Large intestine (tissue), 3 donors: ENCODE data around the gene UBE2K. TPM values are rescaled to one million over a fixed set of nuclear protein-coding genes. Genes with fewer than 3 reads are reported as not detected.
"Not testable (repeated sequence)": the region's sequence is repeated elsewhere in the genome, so short reads cannot be mapped to it uniquely, and the experiment has no call there.

ENCODE experiments used
- DNase-seq, 2 donors: peaks; one replicate each; pipeline versions ENCODE4 v3.0.0 to v3.0.0-alpha.2; 2013
- H3K27ac ChIP-seq: one replicate; pipeline ENCODE4 v1.5.1; 2013; ENCODE audit warnings: low read length
- H3K27me3 ChIP-seq: 2 replicates; pipeline ENCODE4 v1.6.1; 2013; ENCODE audit warnings: low read length; ENCODE audit not compliant: control insufficient read depth, insufficient read depth
- H3K36me3 ChIP-seq: 2 replicates; pipeline ENCODE4 v1.6.1; 2013; ENCODE audit warnings: low read length; ENCODE audit not compliant: control insufficient read depth, insufficient read depth
- H3K4me1 ChIP-seq: one replicate; pipeline ENCODE4 v1.6.1; 2013; ENCODE audit warnings: low read length; ENCODE audit not compliant: control insufficient read depth, insufficient read depth
- H3K4me3 ChIP-seq: one replicate; pipeline ENCODE4 v1.5.1; 2013; ENCODE audit warnings: low read length
- H3K9me3 ChIP-seq: one replicate; pipeline ENCODE4 v1.6.1; 2013; ENCODE audit warnings: mild to moderate bottlenecking, low read depth, low read length, moderate library complexity; ENCODE audit not compliant: control insufficient read depth
- WGBS: methylation state at CpG from one replicate; pipeline ENCODE4 v1.1.5; 2013; ENCODE audit warnings: low lambda C conversion rate; ENCODE audit not compliant: insufficient coverage; 5-methylcytosine and 5-hydroxymethylcytosine counted together
- polyA plus RNA-seq: library from polyadenylated mRNA; unstranded; fragments of 120-200 nt; gene quantifications from one replicate; pipeline ENCODE4 v1.2.1, GENCODE V29; 2013

Gene UBE2K
- polyA plus RNA-seq, 1 donor: 55.5 TPM

DNA sequence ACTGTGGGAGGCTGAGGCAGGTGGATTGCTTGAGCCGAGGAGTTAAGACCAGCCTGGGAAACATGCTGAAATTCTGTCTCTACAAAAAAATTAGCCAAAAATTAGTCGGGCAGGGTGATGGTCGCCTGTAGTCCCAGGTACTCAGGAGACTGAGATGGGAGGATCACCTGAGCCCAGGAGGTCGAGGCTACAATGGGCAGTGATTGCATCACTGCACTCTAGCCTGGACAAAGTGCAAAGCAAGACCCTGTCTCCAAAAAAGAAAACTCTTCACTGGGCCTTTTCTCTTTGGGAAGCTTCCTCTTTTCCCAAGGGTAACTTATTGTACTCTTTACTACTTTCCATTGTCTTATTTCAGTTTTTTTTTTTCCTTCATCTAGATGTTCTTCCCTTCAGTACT lies 88.9 kb downstream of the UBE2K start:
- no peak for DNase-seq
- no peaks in the 10 kb centered on the region for H3K27me3 ChIP-seq
- no peak overlapping the region for H3K27ac ChIP-seq
- no peak overlapping the region for H3K4me3 ChIP-seq
- WGBS: no CpG with 5 or more reads among the region's 4 CpGs
- H3K9me3 ChIP-seq: no peaks in the 10 kb centered on the region
- no peaks in the 10 kb centered on the region for H3K4me1 ChIP-seq
- H3K36me3 ChIP-seq: no peaks in the 10 kb centered on the region

DNA sequence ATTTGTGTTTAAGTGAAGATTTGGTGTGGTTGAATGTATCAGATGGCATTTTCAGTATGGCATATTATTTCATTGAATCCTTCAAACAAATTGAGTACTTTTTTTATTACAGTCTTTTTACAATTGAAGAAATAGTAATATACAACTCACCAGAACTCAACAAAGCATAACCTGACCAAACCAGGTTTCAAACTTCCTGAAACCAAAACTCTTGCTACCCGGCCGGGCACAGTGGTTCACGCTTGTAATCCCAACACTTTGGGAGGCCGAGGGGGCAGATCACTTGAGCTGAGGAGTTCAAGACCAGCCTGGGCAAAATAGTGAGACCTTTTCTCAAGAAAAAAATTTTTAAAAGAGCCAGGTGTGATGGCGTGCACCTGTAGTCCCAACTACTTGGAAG lies 94.2 kb downstream of the UBE2K start:
- Histone ChIP-seq H3K9me3 (no peaks in the 10 kb centered on the region), H3K36me3 (no peaks in the 10 kb centered on the region), H3K4me3 (no peak overlapping the region), H3K4me1 (no peaks in the 10 kb centered on the region), H3K27me3 (no peaks in the 10 kb centered on the region), H3K27ac (no peak overlapping the region)
- DNase-seq: no peak
- no CpG with 5 or more reads among the region's 5 CpGs for WGBS

DNA sequence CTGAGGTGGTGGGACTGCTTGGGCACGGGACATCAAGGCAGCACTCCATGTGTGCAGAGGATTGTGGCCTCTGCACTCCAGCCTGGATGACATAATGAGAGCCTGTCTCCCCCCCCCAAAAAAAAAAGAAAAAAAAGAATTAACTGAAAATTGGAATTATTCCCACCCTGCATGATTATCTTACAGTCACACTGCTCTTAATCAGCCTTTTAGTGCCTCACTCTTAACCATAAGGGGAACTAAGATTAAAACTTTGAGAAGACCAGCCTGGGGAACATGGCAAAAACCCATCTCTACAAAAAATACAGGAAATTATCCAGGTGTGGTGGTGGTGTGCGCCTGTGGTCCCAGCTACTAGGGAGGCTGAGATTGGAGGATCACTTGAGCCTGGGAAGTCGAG lies 94.6 kb downstream of the UBE2K start:
- Histone ChIP-seq H3K9me3 (no peaks in the 10 kb centered on the region), H3K27me3 (no peaks in the 10 kb centered on the region), H3K4me1 (no peaks in the 10 kb centered on the region), H3K36me3 (no peaks in the 10 kb centered on the region), H3K4me3 (no peak overlapping the region), H3K27ac (no peak overlapping the region)
- WGBS: no CpG with 5 or more reads among the region's 3 CpGs
- no peak for DNase-seq

DNA sequence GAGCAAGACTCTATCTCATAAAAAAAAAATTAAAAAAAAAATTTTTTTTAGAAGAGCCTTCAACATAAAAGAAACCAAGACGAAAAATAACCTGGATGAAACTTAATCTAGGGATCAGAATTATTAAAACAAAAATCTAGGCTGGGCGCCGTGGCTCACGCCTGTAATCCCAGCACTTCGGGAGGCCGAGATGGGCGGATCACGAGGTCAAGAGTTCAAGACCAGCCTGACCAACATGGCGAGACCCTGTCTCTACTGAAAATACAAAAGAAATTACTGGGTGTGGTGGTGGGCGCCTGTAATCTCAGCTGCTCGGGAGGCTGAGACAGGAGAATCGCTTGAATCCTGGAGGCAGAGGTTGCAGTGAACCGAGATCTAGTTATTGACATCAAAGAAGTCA lies 95.0 kb downstream of the UBE2K start:
- H3K4me3 ChIP-seq, DNase-seq, H3K27me3 ChIP-seq, H3K4me1 ChIP-seq, H3K9me3 ChIP-seq, H3K27ac ChIP-seq, H3K36me3 ChIP-seq: not testable (repeated sequence)
- no CpG with 5 or more reads among the region's 13 CpGs for WGBS

DNA sequence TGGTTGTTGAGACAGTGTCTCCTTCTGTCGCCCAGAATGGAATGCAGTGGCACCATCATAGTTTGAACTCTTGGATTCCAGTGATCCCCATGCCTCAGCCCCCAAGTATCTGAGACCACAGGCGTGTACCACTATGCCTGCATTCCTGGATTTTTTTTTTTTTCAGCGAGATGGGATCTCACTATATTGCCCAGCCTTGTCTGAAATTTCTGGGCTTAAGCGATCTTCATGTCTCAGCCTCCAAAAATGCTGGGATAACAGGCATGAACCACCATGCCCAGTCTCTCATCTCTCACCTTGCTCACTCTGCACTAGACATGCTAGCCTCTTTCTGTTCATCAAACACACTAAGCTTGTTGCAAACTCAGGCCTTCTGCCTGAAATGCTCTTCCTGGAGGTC lies 104.1 kb downstream of the UBE2K start:
- no peak for DNase-seq
- Histone ChIP-seq H3K36me3 (no peaks in the 10 kb centered on the region), H3K9me3 (no peaks in the 10 kb centered on the region), H3K4me3 (no peak overlapping the region), H3K4me1 (no peaks in the 10 kb centered on the region), H3K27ac (no peak overlapping the region), H3K27me3 (no peaks in the 10 kb centered on the region)
- no CpG with 5 or more reads among the region's 4 CpGs for WGBS

DNA sequence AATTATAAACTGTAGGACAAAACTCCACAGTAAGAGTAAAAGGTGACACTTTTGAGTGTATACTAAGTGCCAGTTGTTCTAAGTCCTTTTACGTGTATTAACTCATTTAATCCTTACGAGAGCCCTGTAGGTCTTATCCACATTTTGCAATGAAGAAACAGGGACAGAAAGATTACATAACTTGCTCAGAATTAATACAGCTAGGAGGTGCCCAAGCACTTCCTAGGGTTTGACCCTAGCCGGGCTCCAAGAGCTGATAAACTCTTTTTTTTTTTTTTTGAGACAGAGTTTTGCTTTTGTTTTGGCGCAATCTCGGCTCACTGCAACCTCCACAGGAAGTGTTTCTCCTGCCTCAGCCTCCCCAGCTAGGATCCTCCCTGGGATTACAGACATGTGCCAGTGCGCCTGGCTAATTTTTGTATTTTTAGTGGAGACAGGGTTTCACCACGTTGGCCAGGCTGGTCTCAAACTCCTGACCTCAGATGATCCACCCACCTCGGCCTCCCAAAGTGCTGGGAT lies 110.4 kb downstream of the UBE2K start:
- no CpG with 5 or more reads among the region's 8 CpGs for WGBS
- no peaks in the 10 kb centered on the region for H3K27me3 ChIP-seq
- H3K4me1 ChIP-seq: no peaks in the 10 kb centered on the region
- no peaks in the 10 kb centered on the region for H3K36me3 ChIP-seq
- no peak overlapping the region for H3K27ac ChIP-seq
- no peak for DNase-seq
- peaks cover 7% of the 10 kb centered on the region for H3K9me3 ChIP-seq
- no peak overlapping the region for H3K4me3 ChIP-seq

DNA sequence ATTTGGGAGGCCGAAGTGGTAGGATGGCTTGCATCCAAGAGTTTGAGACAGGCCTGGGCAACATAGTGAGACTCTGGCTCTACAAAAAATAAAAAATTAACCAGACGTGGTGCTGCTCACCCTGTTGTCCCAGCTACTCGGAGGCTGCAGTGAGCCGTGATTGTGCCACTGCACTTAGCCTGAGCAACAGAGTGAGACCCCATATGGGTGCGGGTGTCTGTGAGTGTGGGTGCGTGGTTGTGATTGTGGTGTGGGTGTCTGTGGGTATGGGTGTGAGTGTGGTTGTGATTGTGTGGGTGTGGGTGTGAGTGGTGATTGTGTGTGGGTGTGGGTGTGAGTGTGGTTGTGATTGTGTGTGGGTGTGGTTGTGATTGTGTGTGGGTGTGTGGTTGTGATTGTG lies 114.6 kb downstream of the UBE2K start:
- Histone ChIP-seq H3K27ac (no peak overlapping the region), H3K4me1 (no peaks in the 10 kb centered on the region), H3K36me3 (no peaks in the 10 kb centered on the region), H3K9me3 (peaks cover 21% of the 10 kb centered on the region), H3K27me3 (no peaks in the 10 kb centered on the region), H3K4me3 (no peak overlapping the region)
- no CpG with 5 or more reads among the region's 6 CpGs for WGBS
- DNase-seq: no peak

DNA sequence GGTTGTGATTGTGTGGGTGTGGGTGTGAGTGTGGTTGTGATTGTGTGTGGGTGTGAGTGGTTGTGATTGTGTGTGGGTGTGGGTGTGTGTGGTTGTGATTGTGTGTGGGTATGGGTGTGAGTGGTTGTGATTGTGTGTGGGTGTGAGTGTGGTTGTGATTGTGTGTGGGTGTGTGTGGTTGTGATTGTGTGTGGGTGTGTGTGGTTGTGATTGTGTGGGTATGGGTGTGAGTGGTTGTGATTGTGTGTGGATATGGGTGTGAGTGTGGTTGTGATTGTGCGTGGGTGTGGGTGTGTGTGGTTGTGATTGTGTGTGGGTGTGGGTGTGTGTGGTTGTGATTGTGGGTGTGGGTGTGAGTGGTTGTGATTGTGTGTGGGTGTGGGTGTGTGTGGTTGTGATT lies 115.1 kb downstream of the UBE2K start:
- H3K4me3 ChIP-seq, H3K27ac ChIP-seq, H3K27me3 ChIP-seq, H3K36me3 ChIP-seq, DNase-seq, H3K4me1 ChIP-seq: not testable (repeated sequence)
- peaks cover 21% of the 10 kb centered on the region for H3K9me3 ChIP-seq
- no CpG with 5 or more reads among the region's 1 CpG for WGBS

DNA sequence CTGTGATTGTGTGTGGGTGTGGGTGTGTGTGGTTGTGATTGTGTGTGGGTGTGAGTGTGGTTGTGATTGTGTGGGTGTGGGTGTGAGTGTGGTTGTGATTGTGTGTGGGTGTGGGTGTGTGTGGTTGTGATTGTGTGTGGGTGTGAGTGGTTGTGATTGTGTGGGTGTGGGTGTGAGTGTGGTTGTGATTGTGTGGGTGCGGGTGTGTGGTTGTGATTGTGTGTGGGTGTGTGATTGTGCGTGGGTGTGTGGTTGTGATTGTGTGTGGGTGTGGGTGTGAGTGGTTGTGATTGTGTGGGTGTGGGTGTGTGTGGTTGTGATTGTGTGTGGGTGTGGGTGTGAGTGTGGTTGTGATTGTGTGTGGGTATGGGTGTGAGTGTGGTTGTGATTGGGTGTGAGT lies 115.8 kb downstream of the UBE2K start:
- not testable (repeated sequence) for H3K4me3 ChIP-seq, H3K4me1 ChIP-seq, H3K27me3 ChIP-seq, DNase-seq, H3K27ac ChIP-seq, H3K36me3 ChIP-seq
- H3K9me3 ChIP-seq: peaks cover 21% of the 10 kb centered on the region
- WGBS: no CpG with 5 or more reads among the region's 2 CpGs

DNA sequence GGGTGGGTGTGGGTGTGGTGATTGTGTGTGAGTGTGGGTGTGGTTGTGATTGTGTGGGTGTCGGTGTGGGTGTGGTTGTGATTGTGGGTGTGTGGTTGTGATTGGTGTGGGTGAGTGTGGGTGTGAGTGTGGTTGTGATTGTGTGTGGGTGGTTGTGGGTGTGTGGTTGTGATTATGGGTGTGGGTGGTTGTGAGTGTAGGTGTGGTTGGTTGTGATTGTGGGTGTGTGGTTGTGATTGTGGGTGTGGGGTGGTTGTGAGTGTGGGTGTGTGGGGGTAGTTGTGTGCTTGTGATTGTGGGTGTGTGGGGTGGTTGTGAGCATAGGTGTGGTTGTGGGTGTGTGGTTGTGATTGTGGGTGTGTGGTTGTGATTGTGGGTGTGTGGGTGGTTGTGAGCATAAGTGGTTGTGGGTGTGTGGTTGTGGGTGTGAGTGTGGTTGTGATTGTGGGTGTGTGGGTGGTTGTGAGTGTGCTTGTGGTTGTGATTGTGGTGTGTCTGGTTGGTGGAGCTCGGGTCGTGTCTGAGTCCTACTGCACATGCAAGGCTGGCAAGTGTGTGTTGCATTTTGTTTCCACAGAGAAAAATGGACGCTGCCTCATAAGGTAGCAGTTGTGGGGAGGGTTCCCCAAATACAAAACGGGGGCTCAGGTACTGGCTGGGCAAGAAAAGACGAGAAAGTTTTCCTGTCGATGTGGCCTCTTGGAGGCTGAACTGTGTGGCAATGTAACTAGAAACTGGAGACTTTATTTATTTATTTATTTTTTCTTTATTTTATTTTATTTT lies 116.7 kb downstream of the UBE2K start:
- H3K4me1 ChIP-seq: no peaks in the 10 kb centered on the region
- whole genome bisulfite sequencing: 90% methylated on average over 4 of the region's 7 CpGs
- no peaks in the 10 kb centered on the region for H3K27me3 ChIP-seq
- no peak for DNase-seq
- peaks cover 21% of the 10 kb centered on the region for H3K9me3 ChIP-seq
- no peaks in the 10 kb centered on the region for H3K36me3 ChIP-seq
- H3K4me3 ChIP-seq: no peak overlapping the region
- no peak overlapping the region for H3K27ac ChIP-seq

DNA sequence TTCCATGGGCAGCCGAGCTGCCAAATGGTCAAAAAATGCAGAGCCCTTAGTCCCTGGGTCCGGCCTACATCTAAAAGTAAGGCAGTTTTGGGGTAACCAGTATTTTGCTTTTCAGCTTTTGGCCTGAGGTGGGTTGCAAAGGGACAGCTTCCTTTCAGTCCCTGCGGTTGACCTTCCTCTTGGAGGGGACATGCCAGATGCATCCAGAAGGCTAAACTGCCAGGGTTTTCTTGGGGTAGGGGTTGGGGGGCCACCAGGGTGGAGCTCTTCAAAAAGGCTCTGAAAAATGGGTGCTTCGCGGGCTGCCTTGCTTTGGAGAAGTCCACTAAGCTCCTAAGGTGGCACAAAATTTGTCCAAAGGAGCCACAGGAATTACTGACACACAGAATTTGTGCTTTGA lies 120.7 kb downstream of the UBE2K start:
- Histone ChIP-seq H3K36me3 (peaks cover 4% of the 10 kb centered on the region), H3K27me3 (no peaks in the 10 kb centered on the region), H3K9me3 (peaks cover 11% of the 10 kb centered on the region), H3K27ac (no peak overlapping the region), H3K4me1 (no peaks in the 10 kb centered on the region), H3K4me3 (no peak overlapping the region)
- DNase-seq: no peak
- WGBS: no CpG with 5 or more reads among the region's 5 CpGs
